Neutrophil (primary cell): ENCODE measurements around the gene ETHE1.

Experiments used
- H3K27ac ChIP-seq: fragments of 200-600 bp; sonication (generic); 2 replicates; pipeline ENCODE4 v1.5.1; 2016; ENCODE audit warnings: mild to moderate bottlenecking, moderate library complexity
- H3K27me3 ChIP-seq: fragments of 200-600 bp; sonication (generic); 2 replicates; pipeline ENCODE4 v1.6.0; 2016; ENCODE audit warnings: mild to moderate bottlenecking
- H3K36me3 ChIP-seq: fragments of 200-600 bp; sonication (generic); 2 replicates; pipeline ENCODE4 v1.5.1; 2017
- H3K4me1 ChIP-seq, 2 experiments: fragments of 200-600 bp in 1 of 2; sonication (generic) in 1 of 2; 1 replicate in 1 of 2; 2 replicates in 1 of 2; pipeline versions ENCODE4 v1.5.1 to v1.6.1; 2013 to 2016; ENCODE audit warnings: low read depth in 1 of 2, low read length in 1 of 2, mild to moderate bottlenecking in 1 of 2, moderate library complexity in 1 of 2; ENCODE audit not compliant: control insufficient read depth in 1 of 2, insufficient read depth in 1 of 2
- H3K4me3 ChIP-seq, 2 experiments: fragments of 200-600 bp in 1 of 2; sonication (generic) in 1 of 2; 1 replicate in 1 of 2; 2 replicates in 1 of 2; pipeline ENCODE4 v1.5.1; 2013 to 2016; ENCODE audit warnings: low read depth in 1 of 2, low read length in 1 of 2, mild to moderate bottlenecking in 1 of 2, moderate library complexity in 1 of 2
- H3K9me3 ChIP-seq: fragments of 200-600 bp; sonication (generic); 2 replicates; pipeline ENCODE4 v1.5.1; 2016
- TF ChIP-seq, protein P1 (sequence below): fragments of 200-600 bp; sonication (generic); IDR thresholded peaks from 2 replicates; pipeline ENCODE4 v1.5.1; 2016; ENCODE audit warnings: antibody characterized with exemption

The ETHE1 gene

DNA sequence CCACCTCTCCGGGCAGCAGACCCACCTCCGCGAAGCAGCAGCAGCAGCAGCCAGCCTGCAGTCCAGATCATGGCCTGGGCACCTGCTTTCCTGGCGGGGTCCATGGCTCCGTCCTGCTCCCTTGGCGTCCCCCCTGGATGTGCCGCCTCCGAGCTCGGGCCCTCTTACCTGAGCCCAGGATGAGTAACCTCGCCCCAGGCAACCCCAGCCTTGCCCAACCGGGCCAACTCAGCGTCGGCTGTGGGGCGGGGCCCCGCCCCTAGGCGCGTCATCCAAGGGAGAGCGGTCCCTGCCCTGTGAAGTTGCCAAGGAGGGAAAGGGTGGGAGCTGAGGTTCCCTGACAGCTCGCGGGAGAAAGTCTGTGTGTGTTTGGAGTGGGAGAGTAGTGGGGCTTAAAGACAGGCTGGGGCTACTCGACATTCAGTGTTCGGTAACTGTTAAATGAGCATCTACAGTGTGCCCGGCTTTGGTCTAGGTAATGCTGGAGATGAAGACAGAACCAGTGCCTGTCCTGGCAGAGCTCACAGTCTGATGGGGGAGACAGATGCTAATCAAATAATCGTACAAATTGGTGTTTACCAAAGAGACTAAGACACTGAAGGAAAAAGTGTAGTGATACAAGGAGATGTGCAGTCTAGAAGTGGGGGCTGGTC, 61.4 kb downstream of the ETHE1 start, which contains the start of gene LYPD3:
Gene LYPD3, minus strand, starts transcription at position 141 of the 653 bp plus-strand sequence. Its CDS starts 37 bp downstream, at position 104.
- no peaks in the 10 kb centered on the region for H3K36me3 ChIP-seq
- peaks cover 44% of the 10 kb centered on the region for H3K27me3 ChIP-seq
- TF ChIP-seq, protein P1, sequence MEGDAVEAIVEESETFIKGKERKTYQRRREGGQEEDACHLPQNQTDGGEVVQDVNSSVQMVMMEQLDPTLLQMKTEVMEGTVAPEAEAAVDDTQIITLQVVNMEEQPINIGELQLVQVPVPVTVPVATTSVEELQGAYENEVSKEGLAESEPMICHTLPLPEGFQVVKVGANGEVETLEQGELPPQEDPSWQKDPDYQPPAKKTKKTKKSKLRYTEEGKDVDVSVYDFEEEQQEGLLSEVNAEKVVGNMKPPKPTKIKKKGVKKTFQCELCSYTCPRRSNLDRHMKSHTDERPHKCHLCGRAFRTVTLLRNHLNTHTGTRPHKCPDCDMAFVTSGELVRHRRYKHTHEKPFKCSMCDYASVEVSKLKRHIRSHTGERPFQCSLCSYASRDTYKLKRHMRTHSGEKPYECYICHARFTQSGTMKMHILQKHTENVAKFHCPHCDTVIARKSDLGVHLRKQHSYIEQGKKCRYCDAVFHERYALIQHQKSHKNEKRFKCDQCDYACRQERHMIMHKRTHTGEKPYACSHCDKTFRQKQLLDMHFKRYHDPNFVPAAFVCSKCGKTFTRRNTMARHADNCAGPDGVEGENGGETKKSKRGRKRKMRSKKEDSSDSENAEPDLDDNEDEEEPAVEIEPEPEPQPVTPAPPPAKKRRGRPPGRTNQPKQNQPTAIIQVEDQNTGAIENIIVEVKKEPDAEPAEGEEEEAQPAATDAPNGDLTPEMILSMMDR: no peak
- no peak within 1 kb of the TSS for H3K27ac ChIP-seq
- peaks cover 40 to 42% of the 10 kb centered on the region in 2 experiments for H3K4me1 ChIP-seq
- H3K9me3 ChIP-seq: no peaks in the 10 kb centered on the region
- H3K4me3 ChIP-seq: peak within 1 kb of the TSS; percentile 70 to 91

DNA sequence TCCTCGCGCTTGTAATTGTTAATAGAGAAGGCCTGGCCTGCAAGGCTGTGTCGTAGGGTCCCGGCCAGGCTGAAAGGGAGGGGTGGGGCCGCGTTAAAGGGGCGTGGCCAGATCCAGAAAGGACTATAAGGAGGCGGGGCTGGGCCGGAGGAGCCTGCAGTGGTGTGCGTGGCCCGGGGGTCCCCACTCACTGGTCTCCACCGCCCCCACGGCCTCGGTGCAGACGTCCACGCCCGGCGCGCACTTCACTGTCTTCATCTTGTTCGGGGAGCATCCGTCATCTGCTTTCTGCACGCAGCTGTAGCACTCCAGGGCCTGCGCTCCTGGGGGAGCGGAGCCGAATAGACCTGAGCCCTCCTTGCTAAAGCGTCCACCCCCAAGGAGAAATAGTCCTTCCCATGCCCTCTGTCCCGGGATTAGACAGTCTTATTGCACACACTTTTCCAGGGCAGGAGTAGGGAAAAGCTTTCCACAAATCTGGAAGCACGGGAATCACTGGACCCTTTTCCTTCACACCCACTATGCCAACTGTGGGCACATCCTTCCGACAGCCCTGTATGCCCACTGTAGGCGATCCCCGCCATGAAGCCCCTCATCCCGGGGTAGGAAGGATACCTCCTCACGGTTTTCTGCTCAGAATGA, 62.7 kb downstream of the ETHE1 start:
- peaks cover 40 to 42% of the 10 kb centered on the region in 2 experiments for H3K4me1 ChIP-seq
- H3K4me3 ChIP-seq: peak overlapping the region; percentile 70 to 91
- H3K36me3 ChIP-seq: no peaks in the 10 kb centered on the region
- H3K27ac ChIP-seq: peak overlapping the region; percentile 72
- H3K9me3 ChIP-seq: no peaks in the 10 kb centered on the region
- TF ChIP-seq, protein P1: no peak
- peaks cover 52% of the 10 kb centered on the region for H3K27me3 ChIP-seq

DNA sequence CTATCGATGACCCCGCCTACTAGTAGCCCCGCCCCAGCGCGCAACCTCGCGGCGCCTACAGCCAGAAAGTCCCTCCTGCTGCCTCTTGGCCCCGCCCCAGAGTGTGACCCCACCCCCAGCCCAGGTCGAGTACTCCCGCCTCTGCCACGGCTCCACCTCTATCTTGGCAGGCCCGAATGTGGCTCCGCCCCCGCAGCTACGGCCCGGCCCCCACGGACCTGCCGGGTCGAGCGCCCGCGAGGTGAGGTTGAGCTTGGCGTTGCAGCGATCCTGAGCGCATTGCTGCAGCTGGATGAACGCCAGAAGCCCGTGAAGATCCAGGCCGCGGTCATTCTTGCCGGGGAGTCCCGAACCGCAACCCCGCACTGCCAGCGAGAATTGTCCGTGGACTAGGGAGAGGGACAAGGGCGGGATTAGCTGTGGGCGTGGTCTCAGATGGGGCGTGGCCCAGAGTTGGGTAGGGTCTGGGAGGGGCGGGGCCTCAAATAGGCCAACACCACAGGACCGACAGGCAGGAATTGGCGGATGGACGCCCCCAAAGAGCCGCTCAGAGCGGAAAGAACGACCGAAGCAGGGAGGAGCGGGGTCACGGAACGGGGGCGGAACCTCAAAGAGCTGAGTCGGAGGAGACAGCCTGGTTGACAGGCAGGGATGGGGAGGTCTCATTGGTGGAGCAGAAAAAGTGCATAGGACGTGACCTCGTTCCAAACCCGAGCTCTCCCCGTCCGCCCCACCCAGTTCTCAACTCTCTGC, 63.4 kb downstream of the ETHE1 start:
- Histone ChIP-seq H3K4me1 (peaks cover 40 to 42% of the 10 kb centered on the region in 2 experiments), H3K4me3 (peak overlapping the region; percentile 70 to 91), H3K9me3 (no peaks in the 10 kb centered on the region), H3K36me3 (no peaks in the 10 kb centered on the region), H3K27me3 (peaks cover 52% of the 10 kb centered on the region), H3K27ac (peak overlapping the region; percentile 72)
- TF ChIP-seq, protein P1: peak; percentile 38

DNA sequence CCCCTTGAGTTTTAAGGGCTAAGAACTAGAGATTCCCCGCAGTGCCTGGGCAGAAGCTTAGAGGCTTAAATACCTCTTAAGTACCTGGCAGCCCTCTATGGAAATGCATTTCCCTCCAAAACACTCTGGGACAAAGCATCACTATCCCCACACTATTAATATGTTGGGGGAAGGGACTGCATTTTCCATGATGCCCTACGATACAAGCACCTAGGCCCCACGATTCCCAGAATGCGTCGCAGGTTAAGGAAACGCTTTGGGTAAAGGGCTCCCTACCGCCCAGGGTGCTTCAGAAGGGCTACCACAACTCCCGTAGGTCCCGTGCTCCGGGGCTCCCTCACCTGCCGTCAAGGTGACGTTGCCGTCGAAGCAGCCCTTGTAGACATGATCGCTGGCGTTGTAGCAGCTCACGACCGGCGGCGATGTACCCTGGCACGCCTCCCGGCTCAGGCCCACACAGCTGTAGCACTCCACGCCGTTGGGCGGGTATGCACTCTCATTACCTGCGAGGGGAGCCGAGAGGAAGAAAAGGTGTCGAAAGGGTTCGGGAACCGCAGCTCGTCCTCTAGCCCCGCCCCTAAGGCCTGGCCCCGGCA, 64.1 kb downstream of the ETHE1 start:
- Histone ChIP-seq H3K27me3 (peaks cover 52% of the 10 kb centered on the region), H3K4me3 (peak overlapping the region; percentile 70 to 91), H3K9me3 (no peaks in the 10 kb centered on the region), H3K4me1 (peaks cover 33 to 37% of the 10 kb centered on the region in 2 experiments), H3K27ac (peak overlapping the region; percentile 72), H3K36me3 (no peaks in the 10 kb centered on the region)
- TF ChIP-seq, protein P1: no peak

DNA sequence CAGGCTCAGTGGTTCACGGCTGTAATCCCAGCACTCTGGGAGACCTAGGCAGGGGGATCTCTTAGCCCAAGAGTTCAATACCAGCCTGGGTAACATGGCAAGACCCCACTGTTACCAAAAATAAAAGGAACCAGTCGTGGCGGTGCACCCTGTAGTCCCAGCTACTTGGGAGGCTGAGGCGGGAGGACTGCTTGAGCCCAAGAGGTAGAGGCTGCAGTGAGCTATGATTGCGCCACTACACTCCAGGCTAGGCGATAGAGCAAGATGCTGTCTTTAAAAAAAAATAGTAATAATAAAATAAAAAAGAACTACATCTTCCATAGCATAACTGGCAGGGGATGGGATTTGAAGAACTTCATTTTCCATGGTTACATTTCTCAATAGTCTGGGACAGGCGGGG, 64.6 kb downstream of the ETHE1 start:
- H3K4me3 ChIP-seq: no peak overlapping the region
- H3K9me3 ChIP-seq: no peaks in the 10 kb centered on the region
- TF ChIP-seq, protein P1: no peak
- no peak overlapping the region for H3K27ac ChIP-seq
- peaks cover 56% of the 10 kb centered on the region for H3K27me3 ChIP-seq
- H3K36me3 ChIP-seq: no peaks in the 10 kb centered on the region
- peaks cover 28 to 32% of the 10 kb centered on the region in 2 experiments for H3K4me1 ChIP-seq
